ENCODE measurements around the gene PTGDR2.

- TF ChIP-seq, protein P1, sequence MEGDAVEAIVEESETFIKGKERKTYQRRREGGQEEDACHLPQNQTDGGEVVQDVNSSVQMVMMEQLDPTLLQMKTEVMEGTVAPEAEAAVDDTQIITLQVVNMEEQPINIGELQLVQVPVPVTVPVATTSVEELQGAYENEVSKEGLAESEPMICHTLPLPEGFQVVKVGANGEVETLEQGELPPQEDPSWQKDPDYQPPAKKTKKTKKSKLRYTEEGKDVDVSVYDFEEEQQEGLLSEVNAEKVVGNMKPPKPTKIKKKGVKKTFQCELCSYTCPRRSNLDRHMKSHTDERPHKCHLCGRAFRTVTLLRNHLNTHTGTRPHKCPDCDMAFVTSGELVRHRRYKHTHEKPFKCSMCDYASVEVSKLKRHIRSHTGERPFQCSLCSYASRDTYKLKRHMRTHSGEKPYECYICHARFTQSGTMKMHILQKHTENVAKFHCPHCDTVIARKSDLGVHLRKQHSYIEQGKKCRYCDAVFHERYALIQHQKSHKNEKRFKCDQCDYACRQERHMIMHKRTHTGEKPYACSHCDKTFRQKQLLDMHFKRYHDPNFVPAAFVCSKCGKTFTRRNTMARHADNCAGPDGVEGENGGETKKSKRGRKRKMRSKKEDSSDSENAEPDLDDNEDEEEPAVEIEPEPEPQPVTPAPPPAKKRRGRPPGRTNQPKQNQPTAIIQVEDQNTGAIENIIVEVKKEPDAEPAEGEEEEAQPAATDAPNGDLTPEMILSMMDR (IDR thresholded peaks at IDR 0.05), result no peak
- TF ChIP-seq POLR2A (IDR thresholded peaks at IDR 0.05) (no peak), EP300 (IDR thresholded peaks at IDR 0.05) (no peak)
Measured at GRCh38 chr11:60867871-60868681, 12.3 kb upstream of the PTGDR2 start.

Measured in ovary (tissue), 3 donors.